GM23338 (cell line): ENCODE measurements around the gene DGKE. TPM values are rescaled to one million over a fixed set of nuclear protein-coding genes. Genes with fewer than 3 reads are reported as not detected.

Experiments used
- ATAC-seq: fragments of 200-7000 bp; cut with Tn5 transposase; 3 replicates; pipeline ENCODE4 v1.9.1; 2020
- DNase-seq: peaks from one replicate; pipeline ENCODE4 v3.0.0-alpha.2; 2015; ENCODE audit warnings: low spot score
- H2AFZ ChIP-seq: fragments of 200-600 bp; sonication (generic); 2 replicates; pipeline ENCODE4 v1.8.0; 2016; ENCODE audit warnings: antibody characterized with exemption, mild to moderate bottlenecking, moderate library complexity
- H3F3A ChIP-seq: fragments of 200-600 bp; sonication (generic); replicated peaks from 2 replicates; pipeline ENCODE4 v1.8.0; 2017; ENCODE audit warnings: antibody characterized with exemption, mixed run types, low read depth
- H3K27ac ChIP-seq: fragments of 200-600 bp; sonication (generic); 2 replicates; pipeline ENCODE4 v1.6.1; 2016; ENCODE audit warnings: low read depth
- H3K27me3 ChIP-seq: fragments of 200-600 bp; sonication (generic); 2 replicates; pipeline ENCODE4 v1.8.0; 2016; ENCODE audit warnings: mild to moderate bottlenecking, mixed run types, moderate library complexity; ENCODE audit not compliant: insufficient read depth
- H3K36me3 ChIP-seq: fragments of 200-600 bp; sonication (generic); 2 replicates; pipeline ENCODE4 v1.8.0; 2016; ENCODE audit warnings: mild to moderate bottlenecking; ENCODE audit not compliant: insufficient read depth
- H3K4me1 ChIP-seq: fragments of 200-600 bp; sonication (generic); 2 replicates; pipeline ENCODE4 v1.8.0; 2016; ENCODE audit warnings: mild to moderate bottlenecking, moderate library complexity; ENCODE audit not compliant: insufficient read depth
- H3K4me2 ChIP-seq: fragments of 200-600 bp; sonication (generic); 2 replicates; pipeline ENCODE4 v1.7.1; 2017; ENCODE audit warnings: mixed run types
- H3K4me3 ChIP-seq: fragments of 200-600 bp; sonication (generic); 2 replicates; pipeline ENCODE4 v1.6.1; 2016; ENCODE audit warnings: mixed run types
- H3K79me2 ChIP-seq: fragments of 200-600 bp; sonication (generic); replicated peaks from 2 replicates; pipeline ENCODE4 v1.8.0; 2017; ENCODE audit warnings: mild to moderate bottlenecking; ENCODE audit not compliant: insufficient read depth
- H3K9me2 ChIP-seq: fragments of 200-600 bp; sonication (generic); 2 replicates; pipeline ENCODE4 v1.8.0; 2017; ENCODE audit not compliant: insufficient read depth
- H4K20me1 ChIP-seq: fragments of 200-600 bp; sonication (generic); replicated peaks from 2 replicates; pipeline ENCODE4 v1.8.0; 2017; ENCODE audit warnings: mild to moderate bottlenecking; ENCODE audit not compliant: insufficient read depth
- H3K27ac Mint-ChIP-seq: 2 replicates; pipeline ENCODE4 v1.8.0; 2020; ENCODE audit warnings: inconsistent platforms, mild to moderate bottlenecking, moderate library complexity, mixed read lengths
- H3K27me3 Mint-ChIP-seq: 3 replicates; pipeline ENCODE4 v1.8.0; 2022; ENCODE audit warnings: low read depth, mild to moderate bottlenecking, moderate library complexity, mixed read lengths, inconsistent platforms; ENCODE audit not compliant: insufficient read depth, poor library complexity
- H3K36me3 Mint-ChIP-seq: 3 replicates; pipeline ENCODE4 v1.8.0; 2021; ENCODE audit warnings: low read depth, mild to moderate bottlenecking, inconsistent platforms, moderate library complexity, mixed read lengths
- H3K4me1 Mint-ChIP-seq: 3 replicates; pipeline ENCODE4 v1.8.0; 2020; ENCODE audit warnings: mild to moderate bottlenecking, inconsistent platforms, mixed read lengths
- H3K4me3 Mint-ChIP-seq: 3 replicates; pipeline ENCODE4 v1.8.0; 2021; ENCODE audit warnings: moderate library complexity, mild to moderate bottlenecking, inconsistent platforms, mixed read lengths
- H3K9me3 Mint-ChIP-seq: 3 replicates; pipeline ENCODE4 v1.8.0; 2020; ENCODE audit warnings: moderate library complexity, mild to moderate bottlenecking, inconsistent platforms, mixed read lengths
- CTCF ChIP-seq, 2 experiments: fragments of 200-600 bp in 1 of 2; sonication (generic) in 1 of 2; conservative IDR thresholded peaks; 2 replicates each; pipeline versions ENCODE4 v1.5.1 to v1.6.1; 2016 to 2017; ENCODE audit warnings: antibody characterized with exemption in 2 of 2, low read depth in 2 of 2, mild to moderate bottlenecking in 2 of 2, moderate library complexity in 1 of 2
- ETS1 ChIP-seq: IDR thresholded peaks from 2 replicates; pipeline ENCODE4 v1.6.1; 2016; ENCODE audit warnings: antibody characterized with exemption
- EZH2phosphoT487 ChIP-seq: fragments of 200-600 bp; sonication (generic); IDR thresholded peaks from one replicate; pipeline ENCODE4 v1.8.1; 2018; ENCODE audit warnings: antibody characterized with exemption; ENCODE audit not compliant: unreplicated experiment
- JUNB ChIP-seq: IDR thresholded peaks from one replicate; pipeline ENCODE4 v1.6.1; 2016; ENCODE audit warnings: antibody characterized with exemption; ENCODE audit not compliant: unreplicated experiment
- REST ChIP-seq: IDR thresholded peaks from one replicate; pipeline ENCODE4 v1.6.1; 2018; ENCODE audit warnings: antibody characterized with exemption; ENCODE audit not compliant: unreplicated experiment
- ZNF114 ChIP-seq: fragments of 250-450 bp; sonication (Bioruptor Pico); IDR thresholded peaks from 2 replicates; pipeline ENCODE4 v1.5.0; 2020; ENCODE audit warnings: mild to moderate bottlenecking, moderate library complexity
- ZNF331 ChIP-seq: fragments of 250-450 bp; sonication (Bioruptor Pico); IDR thresholded peaks from 2 replicates; pipeline ENCODE4 v1.5.0; 2020; ENCODE audit warnings: low read depth, mild to moderate bottlenecking, moderate library complexity
- polyA plus RNA-seq: library from polyadenylated mRNA; unstranded; fragments of >200 nt; fragmentation: Nextera tagmentation; extraction: Ambion mirVana; gene quantifications from 2 replicates; pipeline ENCODE4 v1.2.1, GENCODE V29; 2016
- total RNA-seq: library from RNA; depleted of rRNA; stranded (reverse); fragments of >200 nt; shearing (Covaris generic); gene quantifications from 2 replicates; pipeline ENCODE4 v1.2.3, GENCODE V29; 2014

Gene DGKE
- total and polyA plus RNA-seq, 2 experiments from 2014 or later, result 3.9 to 10.1 TPM

- no peak overlapping the region for H3K27ac Mint-ChIP-seq
- peak; percentile 83 for ATAC-seq
- TF ChIP-seq REST (no peak), CTCF (conservative IDR thresholded peaks at IDR 0.05; ENCODE audit: low read depth in 2 of 2) (peak; percentile 72 to 91), ZNF331 (CRISPR knock-in tag) (no peak)
- Histone ChIP-seq H3K27me3 (no peaks in the 10 kb centered on the region), H3K4me3 (no peak overlapping the region), H3K79me2 (no peaks in the 10 kb centered on the region), H4K20me1 (no peaks in the 10 kb centered on the region), H3K4me2 (no peak overlapping the region), H2AFZ (no peak overlapping the region), H3K36me3 (peaks cover 15% of the 10 kb centered on the region), H3K4me1 (peaks cover 11% of the 10 kb centered on the region), H3K9me2 (no peaks in the 10 kb centered on the region), H3K27ac (no peak overlapping the region), H3F3A (no peaks in the 10 kb centered on the region)
- peaks cover 22% of the 10 kb centered on the region for H3K9me3 Mint-ChIP-seq
- H3K27me3 Mint-ChIP-seq, result no peaks in the 10 kb centered on the region
- peaks cover 60% of the 10 kb centered on the region for H3K36me3 Mint-ChIP-seq
- peak; percentile 76 for DNase-seq
- H3K4me3 Mint-ChIP-seq, result no peak overlapping the region
- peaks cover 26% of the 10 kb centered on the region for H3K4me1 Mint-ChIP-seq
These were observed 57.8 kb downstream of the DGKE start for GRCh38 chr17:56891751-56892150.

GRCh38 chr17:56892333-56892732 lies 58.4 kb downstream of the DGKE start:
- Histone ChIP-seq H3K4me3 (no peak overlapping the region), H3K4me1 (peaks cover 11% of the 10 kb centered on the region), H2AFZ (no peak overlapping the region), H3F3A (no peaks in the 10 kb centered on the region), H3K27ac (no peak overlapping the region), H4K20me1 (no peaks in the 10 kb centered on the region), H3K4me2 (no peak overlapping the region), H3K9me2 (no peaks in the 10 kb centered on the region), H3K36me3 (peaks cover 15% of the 10 kb centered on the region), H3K79me2 (no peaks in the 10 kb centered on the region), H3K27me3 (no peaks in the 10 kb centered on the region)
- H3K27me3 Mint-ChIP-seq, result no peaks in the 10 kb centered on the region
- H3K27ac Mint-ChIP-seq, result no peak overlapping the region
- H3K4me3 Mint-ChIP-seq, result no peak overlapping the region
- H3K4me1 Mint-ChIP-seq, result peaks cover 26% of the 10 kb centered on the region
- H3K36me3 Mint-ChIP-seq, result peaks cover 54% of the 10 kb centered on the region
- ATAC-seq (no peak), DNase-seq (no peak)
- H3K9me3 Mint-ChIP-seq, result peaks cover 19% of the 10 kb centered on the region
- no peak for TF ChIP-seq REST
- TF ChIP-seq JUNB, result no peak
- no peak for TF ChIP-seq ZNF331 (CRISPR knock-in tag)
- TF ChIP-seq ETS1, result no peak
- TF ChIP-seq EZH2phosphoT487, result no peak
- TF ChIP-seq ZNF114 (CRISPR knock-in tag), result no peak
